Liver (tissue), 9 donors: ENCODE measurements around the gene CXCR6. TPM values are rescaled to one million over a fixed set of nuclear protein-coding genes. Genes with fewer than 3 reads are reported as not detected.
A peak's percentile ranks its signal among the peaks of the same experiment; 100 is the strongest.

Experiments
- DNase-seq: peaks from one replicate; pipeline ENCODE4 v3.0.0-alpha.2; 2017; ENCODE audit warnings: low spot score
- H3K27ac ChIP-seq, 2 donors: one replicate each; pipeline ENCODE4 v1.7.0; 2013; ENCODE audit warnings: inconsistent platforms in 2 of 2, low read length in 2 of 2, control low read depth in 1 of 2, low read depth in 1 of 2, mild to moderate bottlenecking in 1 of 2
- H3K27me3 ChIP-seq, 4 donors: one replicate each; pipeline versions ENCODE4 v1.6.1 to v1.7.0; 2013; ENCODE audit warnings: low read length in 3 of 4, inconsistent platforms in 1 of 4, mild to moderate bottlenecking in 1 of 4, moderate library complexity in 1 of 4; ENCODE audit not compliant: control insufficient read depth in 4 of 4, insufficient read depth in 4 of 4
- H3K36me3 ChIP-seq, 4 donors: one replicate each; pipeline versions ENCODE4 v1.6.1 to v1.7.0; 2013; ENCODE audit warnings: low read length in 3 of 4, mild to moderate bottlenecking in 3 of 4, low read depth in 1 of 4, moderate library complexity in 1 of 4; ENCODE audit not compliant: control insufficient read depth in 4 of 4, insufficient read depth in 3 of 4
- H3K4me1 ChIP-seq, 4 donors: one replicate each; pipeline versions ENCODE4 v1.6.1 to v1.7.0; 2013; ENCODE audit warnings: low read length in 3 of 4, mild to moderate bottlenecking in 3 of 4, moderate library complexity in 1 of 4; ENCODE audit not compliant: control insufficient read depth in 4 of 4, insufficient read depth in 4 of 4
- H3K4me3 ChIP-seq, 3 donors: one replicate each; pipeline versions ENCODE4 v1.6.1 to v1.7.0; 2013; ENCODE audit warnings: low read length in 3 of 3, control low read depth in 1 of 3, low read depth in 1 of 3, mild to moderate bottlenecking in 1 of 3
- H3K9ac ChIP-seq, 2 donors: one replicate each; pipeline ENCODE4 v1.7.0; 2013; ENCODE audit warnings: low read length in 2 of 2, mild to moderate bottlenecking in 2 of 2, moderate library complexity in 2 of 2, control low read depth in 1 of 2, low read depth in 1 of 2
- H3K9me3 ChIP-seq, 4 donors: one replicate each; pipeline versions ENCODE4 v1.6.1 to v1.7.0; 2013; ENCODE audit warnings: low read length in 3 of 4; ENCODE audit not compliant: control insufficient read depth in 4 of 4
- ATF3 ChIP-seq: IDR thresholded peaks from 2 replicates; pipeline ENCODE4 v1.6.1; 2016; ENCODE audit warnings: antibody characterized with exemption
- CTCF ChIP-seq: fragments of 150-350 bp; IDR thresholded peaks from 2 replicates; pipeline ENCODE4 v1.5.1; 2017; ENCODE audit warnings: improper control_type of control experiment, low read depth, low read length; ENCODE audit not compliant: missing input control
- EGR1 ChIP-seq, 2 donors: IDR thresholded peaks; 2 replicates each; pipeline ENCODE4 v1.6.1; 2016 to 2018; ENCODE audit warnings: antibody characterized with exemption in 2 of 2, low read depth in 2 of 2
- FOXA1 ChIP-seq: IDR thresholded peaks from 2 replicates; pipeline ENCODE4 v1.6.1; 2016; ENCODE audit warnings: antibody characterized with exemption
- FOXA2 ChIP-seq: IDR thresholded peaks from 2 replicates; pipeline ENCODE4 v1.6.1; 2016; ENCODE audit warnings: antibody characterized with exemption
- GABPA ChIP-seq, 2 donors: IDR thresholded peaks in 1 of 2; conservative IDR thresholded peaks in 1 of 2; 2 replicates each; pipeline ENCODE4 v1.6.1; 2016; ENCODE audit warnings: antibody characterized with exemption in 2 of 2, mild to moderate bottlenecking in 1 of 2, moderate library complexity in 1 of 2
- HNF4A ChIP-seq, 2 donors: conservative IDR thresholded peaks; 2 replicates each; pipeline ENCODE4 v1.6.1; 2016; ENCODE audit warnings: antibody characterized with exemption in 2 of 2, mild to moderate bottlenecking in 2 of 2
- HNF4G ChIP-seq: IDR thresholded peaks from 2 replicates; pipeline ENCODE4 v1.6.1; 2016; ENCODE audit warnings: antibody characterized with exemption
- JUND ChIP-seq, 2 donors: IDR thresholded peaks; 2 replicates each; pipeline ENCODE4 v1.6.1; 2016; ENCODE audit warnings: antibody characterized with exemption in 2 of 2
- MAX ChIP-seq: IDR thresholded peaks from 2 replicates; pipeline ENCODE4 v1.6.1; 2016; ENCODE audit warnings: antibody characterized with exemption
- NR2F2 ChIP-seq: IDR thresholded peaks from 2 replicates; pipeline ENCODE4 v1.6.1; 2016; ENCODE audit warnings: antibody characterized with exemption
- RAD21 ChIP-seq, 2 donors: IDR thresholded peaks; 2 replicates each; pipeline ENCODE4 v1.6.1; 2016; ENCODE audit warnings: antibody characterized with exemption in 2 of 2, mild to moderate bottlenecking in 2 of 2
- REST ChIP-seq: IDR thresholded peaks from 2 replicates; pipeline ENCODE4 v1.6.1; 2016; ENCODE audit warnings: antibody characterized with exemption, mild to moderate bottlenecking
- RXRA ChIP-seq, 2 donors: IDR thresholded peaks; 2 replicates each; pipeline ENCODE4 v1.6.1; 2017 to 2018; ENCODE audit warnings: antibody characterized with exemption in 2 of 2, mild to moderate bottlenecking in 1 of 2
- SP1 ChIP-seq: IDR thresholded peaks from 2 replicates; pipeline ENCODE4 v1.6.1; 2018; ENCODE audit warnings: antibody characterized with exemption, mild to moderate bottlenecking
- TAF1 ChIP-seq: conservative IDR thresholded peaks from 2 replicates; pipeline ENCODE4 v1.6.1; 2016; ENCODE audit warnings: antibody characterized with exemption, mild to moderate bottlenecking
- YY1 ChIP-seq: IDR thresholded peaks from 2 replicates; pipeline ENCODE4 v1.6.1; 2016; ENCODE audit warnings: antibody characterized with exemption, mild to moderate bottlenecking
- ZBTB33 ChIP-seq: IDR thresholded peaks from 2 replicates; pipeline ENCODE4 v1.6.1; 2016; ENCODE audit warnings: antibody characterized with exemption
- WGBS: extraction: QIAGEN DNeasy Blood & Tissue Kit; methylation state at CpG from one replicate; pipeline ENCODE4 v1.1.7; 2013; 5-methylcytosine and 5-hydroxymethylcytosine counted together
- polyA plus RNA-seq, 2 donors: library from polyadenylated mRNA; stranded (reverse) in 1 of 2; unstranded in 1 of 2; fragments of 200-250 nt in 1 of 2; fragments of >200 nt in 1 of 2; fragmentation: Nextera tagmentation in 1 of 2; extraction: Ambion mirVana in 1 of 2; gene quantifications; one replicate each; pipeline versions ENCODE4 v1.2.1 to v1.2.3, GENCODE V29; 2013 to 2015
- total RNA-seq, 2 donors: library from RNA; depleted of rRNA; stranded (reverse); fragments of >200 nt; gene quantifications; one replicate each; pipeline ENCODE4 v1.2.3, GENCODE V29; 2014
- donor health status: healthy.
- donor health status: healthy.
- donor health status: healthy.
- donor health status: healthy.
- donor health status: healthy.

Gene CXCR6
- total and polyA plus RNA-seq, 4 donors: 0.60 to 2.9 (median 0.96) TPM

GRCh38 chr3:45983770-45984169 lies 40.5 kb downstream of the CXCR6 start (continued):
- no peak for TF ChIP-seq ZBTB33
- no peak for TF ChIP-seq HNF4A (conservative IDR thresholded peaks at IDR 0.05)
- TF ChIP-seq TAF1: no peak
- TF ChIP-seq YY1: no peak

- Histone ChIP-seq H3K9me3 (no peaks in the 10 kb centered on the region), H3K9ac (no peak overlapping the region), H3K4me3 (no peak overlapping the region), H3K36me3 (peaks cover 0 to 34% (median 27%) of the 10 kb centered on the region in 4 donors), H3K27me3 (no peaks in the 10 kb centered on the region), H3K27ac (peak overlapping the region; percentile 92 to 98), H3K4me1 (peaks cover 31 to 54% (median 38%) of the 10 kb centered on the region in 4 donors)
- 69% methylated on average over 8 of the region's 8 CpGs for WGBS
- no peak for DNase-seq
- TF ChIP-seq FOXA1 (no peak), HNF4G (peak; percentile 40), NR2F2 (no peak), ZBTB33 (no peak), SP1 (peak; percentile 51), YY1 (no peak), ATF3 (no peak), JUND (IDR thresholded peaks at IDR 0.05) (no peak), EGR1 (IDR thresholded peaks at IDR 0.05; ENCODE audit: low read depth in 2 of 2) (no peak), CTCF (no peak), HNF4A (conservative IDR thresholded peaks at IDR 0.05) (peak; percentile 82 to 87), TAF1 (no peak), RXRA (IDR thresholded peaks at IDR 0.05) (peak; percentile 23 to 53), FOXA2 (no peak), RAD21 (IDR thresholded peaks at IDR 0.05) (no peak), MAX (peak; percentile 18), REST (no peak), GABPA (IDR thresholded peaks at IDR 0.05 in 1 of 2, conservative IDR thresholded peaks at IDR 0.05 in 1 of 2) (no peak)
These were observed 41.4 kb downstream of the CXCR6 start for GRCh38 chr3:45984331-45985312.
